ENCODE results near the gene HERPUD1.

DNA sequence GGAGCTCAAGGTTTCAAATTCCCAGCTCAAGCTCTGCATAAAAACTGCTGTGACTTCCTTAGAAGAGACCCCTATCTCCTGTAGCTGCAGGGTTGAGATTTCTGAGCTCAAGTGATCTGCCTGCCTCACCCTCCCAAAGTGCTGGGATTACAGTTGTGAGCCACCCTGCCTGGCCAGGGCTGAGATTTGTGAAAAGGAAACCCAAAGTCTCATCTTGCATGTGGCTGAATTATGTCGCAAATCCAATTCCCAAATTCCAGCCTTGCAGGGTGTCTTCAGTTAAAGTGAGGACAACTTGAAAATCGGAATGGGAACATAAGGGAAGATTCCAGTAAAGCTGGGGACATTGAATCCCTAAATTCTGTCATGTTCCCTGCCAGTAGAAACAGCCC lies 15.7 kb downstream of the HERPUD1 start:
- TF ChIP-seq EZH2 (IDR thresholded peaks at IDR 0.05; ENCODE audit: borderline replicate concordance, low read depth, low read length, severe bottlenecking), result no peak
- TF ChIP-seq, protein P1, sequence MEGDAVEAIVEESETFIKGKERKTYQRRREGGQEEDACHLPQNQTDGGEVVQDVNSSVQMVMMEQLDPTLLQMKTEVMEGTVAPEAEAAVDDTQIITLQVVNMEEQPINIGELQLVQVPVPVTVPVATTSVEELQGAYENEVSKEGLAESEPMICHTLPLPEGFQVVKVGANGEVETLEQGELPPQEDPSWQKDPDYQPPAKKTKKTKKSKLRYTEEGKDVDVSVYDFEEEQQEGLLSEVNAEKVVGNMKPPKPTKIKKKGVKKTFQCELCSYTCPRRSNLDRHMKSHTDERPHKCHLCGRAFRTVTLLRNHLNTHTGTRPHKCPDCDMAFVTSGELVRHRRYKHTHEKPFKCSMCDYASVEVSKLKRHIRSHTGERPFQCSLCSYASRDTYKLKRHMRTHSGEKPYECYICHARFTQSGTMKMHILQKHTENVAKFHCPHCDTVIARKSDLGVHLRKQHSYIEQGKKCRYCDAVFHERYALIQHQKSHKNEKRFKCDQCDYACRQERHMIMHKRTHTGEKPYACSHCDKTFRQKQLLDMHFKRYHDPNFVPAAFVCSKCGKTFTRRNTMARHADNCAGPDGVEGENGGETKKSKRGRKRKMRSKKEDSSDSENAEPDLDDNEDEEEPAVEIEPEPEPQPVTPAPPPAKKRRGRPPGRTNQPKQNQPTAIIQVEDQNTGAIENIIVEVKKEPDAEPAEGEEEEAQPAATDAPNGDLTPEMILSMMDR (IDR thresholded peaks at IDR 0.05; ENCODE audit: borderline replicate concordance, extremely low read depth, low read length, poor library complexity, severe bottlenecking), result no peak
